Natural killer cell treated with Interleukin-12 subunit alpha and Interleukin-12 subunit beta and Interleukin-15 and Interleukin-18, amount 100 ng/mL, for 72 hours (primary cell): ENCODE data around the gene GSG1L. TPM values are rescaled to one million over a fixed set of nuclear protein-coding genes. Genes with fewer than 3 reads are reported as not detected.

Experiments
- ATAC-seq, 2 donors: fragments of 150-1000 bp; cut with Tn5 transposase in 1 of 2; sonication (Bioruptor Pico), chemical (Tn5 transposase) in 1 of 2; 2 replicates each; pipeline ENCODE4 v1.10.0; 2021
- DNase-seq: peaks from one replicate; pipeline ENCODE4 v3.0.0; 2022; ENCODE audit warnings: low spot score
- H3K27ac Mint-ChIP-seq, 2 donors: 1 replicate in 1 of 2; 2 replicates in 1 of 2; pipeline ENCODE4 v1.8.0; 2022; ENCODE audit warnings: mixed read lengths in 2 of 2, mild to moderate bottlenecking in 1 of 2, moderate library complexity in 1 of 2
- H3K27me3 Mint-ChIP-seq, 2 donors: 1 replicate in 1 of 2; 2 replicates in 1 of 2; pipeline ENCODE4 v1.8.0; 2022; ENCODE audit warnings: mixed read lengths in 2 of 2
- H3K36me3 Mint-ChIP-seq: one replicate; pipeline ENCODE4 v1.8.0; 2022; ENCODE audit warnings: mixed read lengths
- H3K4me1 Mint-ChIP-seq, 2 donors: 1 replicate in 1 of 2; 2 replicates in 1 of 2; pipeline ENCODE4 v1.8.0; 2022; ENCODE audit warnings: low read depth in 2 of 2, mixed read lengths in 2 of 2, mild to moderate bottlenecking in 1 of 2
- H3K4me3 Mint-ChIP-seq: one replicate; pipeline ENCODE4 v1.8.0; 2022; ENCODE audit warnings: mixed read lengths
- H3K9me3 Mint-ChIP-seq: 2 replicates; pipeline ENCODE4 v1.8.0; 2022; ENCODE audit warnings: mixed read lengths
- total RNA-seq, 2 donors: library from RNA; stranded (reverse); gene quantifications; one replicate each; pipeline ENCODE4 v1.2.3, GENCODE V29; 2022

The GSG1L gene
- total RNA-seq, 2 donors from 2014 or later = not detected

GRCh38 chr16:27780468-27781194, 282.9 kb downstream of the GSG1L start:
- ATAC-seq = no peak
- no peaks in the 10 kb centered on the region for H3K9me3 Mint-ChIP-seq

GRCh38 chr16:27779641-27780164, 283.8 kb downstream of the GSG1L start:
- DNase-seq = peak; percentile 29
- no peak for ATAC-seq
- H3K4me1 Mint-ChIP-seq = no peaks in the 10 kb centered on the region
- H3K36me3 Mint-ChIP-seq = no peaks in the 10 kb centered on the region
- no peak overlapping the region for H3K4me3 Mint-ChIP-seq
- H3K27ac Mint-ChIP-seq = no peak overlapping the region
- H3K27me3 Mint-ChIP-seq = no peaks in the 10 kb centered on the region
- H3K9me3 Mint-ChIP-seq = no peaks in the 10 kb centered on the region

More at GRCh38 chr16:27780468-27781194, 282.9 kb downstream of the GSG1L start:
- Mint-ChIP-seq H3K4me3 (no peak overlapping the region), H3K36me3 (no peaks in the 10 kb centered on the region), H3K27me3 (no peaks in the 10 kb centered on the region), H3K4me1 (no peaks in the 10 kb centered on the region), H3K27ac (no peak overlapping the region)
- peak; percentile 47 for DNase-seq

DNA sequence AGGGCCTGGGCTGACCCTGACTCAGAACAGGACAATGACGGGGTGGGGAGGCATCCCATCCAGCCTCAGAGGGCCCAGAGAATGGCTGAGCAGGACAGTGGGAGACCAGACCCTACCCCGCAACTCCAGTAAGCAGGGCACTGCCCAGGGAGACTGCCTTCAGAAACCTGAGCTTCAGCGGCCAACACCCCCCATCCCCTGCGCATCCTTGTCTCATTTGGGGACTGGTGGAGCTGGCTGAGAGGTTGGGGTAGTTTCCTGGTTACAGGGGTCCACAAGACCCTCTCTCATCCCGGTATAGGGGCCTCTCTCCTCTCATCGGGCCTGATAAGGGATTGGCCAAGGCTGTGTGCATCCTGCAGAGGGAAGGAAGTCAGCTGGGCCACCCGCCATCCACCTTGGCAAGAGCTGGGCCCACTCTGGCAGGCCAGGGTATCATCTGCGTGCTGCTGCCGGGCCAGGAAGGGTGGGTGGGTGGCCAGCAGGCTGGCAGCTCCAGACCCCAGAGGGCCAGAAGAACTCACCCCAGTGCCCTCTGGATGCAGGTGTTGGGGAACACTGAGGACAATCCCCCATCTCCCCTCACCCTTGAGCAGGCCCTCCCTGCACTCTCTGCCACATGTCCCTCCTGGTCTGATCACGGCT, 284.5 kb downstream of the GSG1L start:
- H3K36me3 Mint-ChIP-seq = no peaks in the 10 kb centered on the region
- no peak overlapping the region for H3K27ac Mint-ChIP-seq
- H3K9me3 Mint-ChIP-seq = no peaks in the 10 kb centered on the region
- ATAC-seq = no peak
- H3K4me1 Mint-ChIP-seq = no peaks in the 10 kb centered on the region
- no peaks in the 10 kb centered on the region for H3K27me3 Mint-ChIP-seq
- H3K4me3 Mint-ChIP-seq = no peak overlapping the region
- DNase-seq = peak; percentile 35

- Mint-ChIP-seq H3K9me3 (no peaks in the 10 kb centered on the region), H3K4me3 (no peak overlapping the region), H3K27me3 (no peaks in the 10 kb centered on the region), H3K27ac (no peak overlapping the region), H3K4me1 (no peaks in the 10 kb centered on the region), H3K36me3 (no peaks in the 10 kb centered on the region)
- DNase-seq (peak; percentile 46), ATAC-seq (no peak)
Measured at GRCh38 chr16:27778171-27778925, 285.2 kb downstream of the GSG1L start.

DNA sequence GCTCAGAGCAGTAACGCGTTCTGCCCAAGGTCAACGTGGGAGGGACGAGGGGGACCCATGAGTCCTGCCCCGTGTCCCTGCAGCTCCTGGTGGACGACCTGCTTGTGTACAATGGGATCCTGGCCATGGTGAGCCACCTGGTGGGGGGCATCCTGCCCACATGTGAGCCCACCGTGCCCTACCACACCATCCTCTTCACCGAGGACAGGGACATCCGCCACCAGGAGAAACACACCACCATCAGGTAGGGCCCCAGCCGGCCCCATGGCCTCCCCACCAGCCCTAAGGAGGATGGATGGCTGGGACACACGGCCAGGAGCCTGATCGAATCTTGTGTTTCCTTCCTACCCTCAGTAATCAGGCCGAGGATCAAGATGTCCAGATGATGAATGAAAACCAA, 286.0 kb downstream of the GSG1L start:
- H3K36me3 Mint-ChIP-seq = no peaks in the 10 kb centered on the region
- H3K9me3 Mint-ChIP-seq = no peaks in the 10 kb centered on the region
- DNase-seq (peak; percentile 18), ATAC-seq (no peak)
- no peak overlapping the region for H3K27ac Mint-ChIP-seq
- no peaks in the 10 kb centered on the region for H3K4me1 Mint-ChIP-seq
- no peak overlapping the region for H3K4me3 Mint-ChIP-seq
- H3K27me3 Mint-ChIP-seq = no peaks in the 10 kb centered on the region

GRCh38 chr16:27776556-27777225, 286.8 kb downstream of the GSG1L start:
- H3K4me1 Mint-ChIP-seq = no peaks in the 10 kb centered on the region
- ATAC-seq (no peak), DNase-seq (peak; percentile 51)
- no peaks in the 10 kb centered on the region for H3K36me3 Mint-ChIP-seq
- H3K4me3 Mint-ChIP-seq = no peak overlapping the region
- no peaks in the 10 kb centered on the region for H3K9me3 Mint-ChIP-seq
- no peaks in the 10 kb centered on the region for H3K27me3 Mint-ChIP-seq
- no peak overlapping the region for H3K27ac Mint-ChIP-seq

DNA sequence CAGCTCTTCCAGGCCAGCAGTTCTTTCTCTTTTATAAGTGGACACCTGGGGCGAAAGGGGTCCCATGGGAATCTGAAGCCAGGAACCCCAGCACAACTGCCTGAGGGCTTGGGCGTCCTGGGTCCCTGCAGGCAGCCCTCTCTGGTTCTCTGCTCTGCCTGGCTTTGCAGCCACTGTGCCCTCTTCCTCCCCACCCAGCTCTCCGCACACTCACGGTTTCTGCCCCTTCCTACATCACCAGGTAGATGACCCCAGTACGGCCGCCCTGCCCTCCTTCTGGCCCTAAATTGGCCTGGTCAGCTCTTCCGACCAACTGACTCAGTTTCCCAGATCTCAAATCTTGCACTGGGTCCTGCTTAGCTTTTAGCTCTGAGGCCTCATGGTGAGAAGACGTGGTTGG, 288.3 kb downstream of the GSG1L start:
- H3K36me3 Mint-ChIP-seq = no peaks in the 10 kb centered on the region
- no peaks in the 10 kb centered on the region for H3K9me3 Mint-ChIP-seq
- no peak overlapping the region for H3K4me3 Mint-ChIP-seq
- peak; percentile 16 for DNase-seq
- no peak overlapping the region for H3K27ac Mint-ChIP-seq
- H3K27me3 Mint-ChIP-seq = no peaks in the 10 kb centered on the region
- ATAC-seq = no peak
- no peaks in the 10 kb centered on the region for H3K4me1 Mint-ChIP-seq

DNA sequence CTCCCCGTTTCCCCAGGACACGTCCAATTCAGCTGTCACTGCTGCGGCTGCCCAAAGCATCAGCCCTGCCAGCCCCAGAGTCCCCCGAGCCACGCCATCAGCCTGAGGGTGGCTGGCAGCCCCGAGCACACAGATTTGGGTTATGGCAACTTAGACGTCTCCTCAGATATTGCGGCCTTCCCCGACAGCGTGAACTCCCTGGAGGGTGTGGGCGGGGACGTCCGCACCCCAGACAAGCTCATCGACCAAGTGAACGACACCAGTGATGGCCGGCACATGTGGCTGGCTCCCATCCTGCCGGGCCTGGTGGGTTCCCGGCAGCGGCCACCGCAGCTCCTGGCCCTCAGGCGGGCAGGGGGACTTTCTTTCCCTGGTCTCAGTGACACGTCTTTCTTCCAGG, 288.7 kb downstream of the GSG1L start:
- Mint-ChIP-seq H3K4me3 (no peak overlapping the region), H3K4me1 (no peaks in the 10 kb centered on the region), H3K36me3 (no peaks in the 10 kb centered on the region), H3K9me3 (no peaks in the 10 kb centered on the region), H3K27ac (no peak overlapping the region), H3K27me3 (no peaks in the 10 kb centered on the region)
- DNase-seq (peak; percentile 25), ATAC-seq (no peak)

- no peaks in the 10 kb centered on the region for H3K36me3 Mint-ChIP-seq
Measured at GRCh38 chr16:27773344-27773743, 290.2 kb downstream of the GSG1L start.

DNA sequence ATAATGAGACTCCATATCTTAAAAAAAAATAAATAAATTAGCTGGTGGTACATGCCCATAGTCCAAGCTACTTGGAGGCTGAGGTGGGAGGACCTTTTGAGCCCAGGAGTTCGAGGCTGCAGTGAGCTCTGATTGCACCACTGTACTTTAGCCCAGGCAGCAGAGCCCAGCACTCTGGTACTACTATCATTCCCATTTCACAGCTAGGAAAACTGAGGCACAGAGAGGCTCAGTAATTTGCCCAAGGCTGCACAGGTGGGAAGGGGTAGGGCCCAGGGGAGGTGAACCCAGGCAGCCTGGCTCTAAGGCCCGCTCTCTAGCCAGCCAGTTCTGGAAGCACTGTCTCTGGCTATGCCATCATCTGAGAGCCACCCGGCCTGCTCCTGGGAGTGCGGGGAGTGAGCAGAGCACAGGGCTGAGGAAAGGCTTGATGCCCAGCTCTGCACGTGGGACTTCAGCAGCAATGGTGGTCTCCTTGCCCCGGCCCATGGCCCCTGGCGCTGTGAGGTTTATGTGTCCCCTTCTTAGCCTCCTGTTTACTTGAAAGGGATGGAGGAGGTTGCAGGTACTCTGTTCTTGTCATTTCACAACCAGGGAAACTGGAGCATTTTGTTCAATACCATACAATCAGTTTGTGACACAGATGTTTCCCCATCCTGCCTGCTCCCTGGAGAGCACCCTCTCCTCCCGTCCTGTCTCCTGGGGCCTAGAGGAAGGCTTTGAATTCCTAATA, 291.3 kb downstream of the GSG1L start:
- Mint-ChIP-seq H3K27me3 (no peaks in the 10 kb centered on the region), H3K4me3 (no peak overlapping the region), H3K4me1 (no peaks in the 10 kb centered on the region), H3K9me3 (no peaks in the 10 kb centered on the region), H3K27ac (no peak overlapping the region), H3K36me3 (no peaks in the 10 kb centered on the region)
- no peak for ATAC-seq
- DNase-seq = peak; percentile 49

More at GRCh38 chr16:27773344-27773743, 290.2 kb downstream of the GSG1L start:
- Mint-ChIP-seq H3K9me3 (no peaks in the 10 kb centered on the region), H3K4me3 (no peak overlapping the region), H3K27ac (no peak overlapping the region), H3K27me3 (no peaks in the 10 kb centered on the region), H3K4me1 (no peaks in the 10 kb centered on the region)
- ATAC-seq = no peak
- DNase-seq = peak; percentile 29

- Mint-ChIP-seq H3K36me3 (no peaks in the 10 kb centered on the region), H3K4me3 (no peak overlapping the region), H3K27me3 (no peaks in the 10 kb centered on the region), H3K4me1 (no peaks in the 10 kb centered on the region), H3K9me3 (no peaks in the 10 kb centered on the region), H3K27ac (no peak overlapping the region)
- peak; percentile 31 for DNase-seq
- ATAC-seq = no peak
Measured at GRCh38 chr16:27771201-27771910, 292.2 kb downstream of the GSG1L start.

DNA sequence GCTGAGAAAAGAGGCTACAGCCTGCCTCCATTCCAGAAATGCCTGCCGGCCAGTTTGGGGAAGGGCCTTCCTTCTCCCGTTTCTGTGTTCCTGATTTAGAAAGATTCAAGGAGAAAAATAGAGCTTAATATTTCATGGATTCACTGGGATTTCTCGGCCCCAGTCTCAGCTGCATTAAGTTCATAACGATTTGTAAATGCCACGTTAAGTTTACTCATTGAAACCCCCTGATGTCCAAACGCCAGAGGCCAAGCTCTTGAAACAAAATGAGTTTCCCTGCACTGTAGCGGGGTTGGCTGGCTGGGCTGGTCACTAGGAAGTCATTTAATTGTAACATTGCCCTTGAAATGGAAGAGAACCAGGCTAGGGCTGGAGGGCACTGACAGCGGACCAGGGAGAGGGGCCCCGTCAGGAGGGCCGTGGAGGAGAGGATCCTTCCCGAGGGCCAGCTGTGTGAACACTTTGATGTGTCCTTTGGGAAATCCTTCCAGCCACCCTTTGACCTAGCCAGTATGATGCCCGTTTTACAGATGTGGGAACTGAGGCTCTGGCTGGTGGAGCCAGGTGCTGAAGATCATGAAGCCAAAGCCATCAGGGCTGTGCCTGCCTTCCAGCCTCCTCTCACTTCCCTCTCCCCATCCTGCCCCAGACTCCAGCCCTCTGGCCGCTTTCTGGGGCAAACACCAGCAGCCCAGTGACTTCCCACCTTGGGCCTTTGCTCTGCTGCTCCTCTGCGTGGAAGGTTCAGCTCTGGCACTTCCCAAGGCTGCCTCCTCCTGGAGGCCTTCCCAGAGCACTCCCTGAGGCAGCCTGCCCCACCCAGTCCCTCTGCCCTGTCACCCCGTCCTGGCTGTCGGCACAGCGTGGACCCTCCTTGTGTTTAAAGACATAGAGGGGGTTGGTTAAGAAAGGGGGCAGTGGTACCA, 293.0 kb downstream of the GSG1L start:
- no peak overlapping the region for H3K27ac Mint-ChIP-seq
- no peaks in the 10 kb centered on the region for H3K9me3 Mint-ChIP-seq
- no peak for ATAC-seq
- no peaks in the 10 kb centered on the region for H3K36me3 Mint-ChIP-seq
- peak; percentile 55 for DNase-seq
- H3K27me3 Mint-ChIP-seq = no peaks in the 10 kb centered on the region
- no peak overlapping the region for H3K4me3 Mint-ChIP-seq
- no peaks in the 10 kb centered on the region for H3K4me1 Mint-ChIP-seq
